Left ventricle myocardium inferior (tissue), 1 donor: ENCODE data around the gene OTOP3. TPM values are rescaled to one million over a fixed set of nuclear protein-coding genes. Genes with fewer than 3 reads are reported as not detected.

Source experiments
- DNase-seq: peaks from one replicate; pipeline ENCODE4 v3.0.0-alpha.2; 2020
- H3K27ac ChIP-seq: fragments of 200-600 bp; replicated peaks from 2 replicates; pipeline ENCODE4 v1.8.0; 2021
- H3K27me3 ChIP-seq: fragments of 200-600 bp; 2 replicates; pipeline ENCODE4 v1.8.0; 2021; ENCODE audit warnings: low read depth
- H3K36me3 ChIP-seq: fragments of 200-600 bp; 2 replicates; pipeline ENCODE4 v1.8.0; 2021
- H3K4me1 ChIP-seq: fragments of 200-600 bp; 2 replicates; pipeline ENCODE4 v1.8.0; 2021
- H3K4me3 ChIP-seq: fragments of 200-600 bp; 2 replicates; pipeline ENCODE4 v1.8.0; 2021; ENCODE audit warnings: mild to moderate bottlenecking, moderate library complexity
- H3K9me3 ChIP-seq: fragments of 200-600 bp; replicated peaks from 2 replicates; pipeline ENCODE4 v1.8.0; 2021
- intact Hi-C: fragments of 100-400 bp; cut with micrococcal nuclease; formaldehyde crosslinking; loops from one replicate; pipeline ENCODE4 v1.11.0; 2022
- total RNA-seq: library from RNA; stranded (reverse); fragmentation: NEBNext Ultra II Directional; extraction: Animal tissue kit (Norgen Biotek cat#: 25700); gene quantifications from one replicate; pipeline ENCODE4 v1.2.1, GENCODE V29; 2021
- TF ChIP-seq, protein P1 (sequence below): fragments of 200-600 bp; IDR thresholded peaks from 2 replicates; pipeline ENCODE4 v1.8.0; 2021; ENCODE audit warnings: antibody characterized with exemption, mild to moderate bottlenecking, borderline replicate concordance
- donor health status: DM: no; HTN: yes; CAD: no; lungs with severe emphysema.

OTOP3 gene
- total RNA-seq, 1 donor from 2014 or later = not detected

DNA sequence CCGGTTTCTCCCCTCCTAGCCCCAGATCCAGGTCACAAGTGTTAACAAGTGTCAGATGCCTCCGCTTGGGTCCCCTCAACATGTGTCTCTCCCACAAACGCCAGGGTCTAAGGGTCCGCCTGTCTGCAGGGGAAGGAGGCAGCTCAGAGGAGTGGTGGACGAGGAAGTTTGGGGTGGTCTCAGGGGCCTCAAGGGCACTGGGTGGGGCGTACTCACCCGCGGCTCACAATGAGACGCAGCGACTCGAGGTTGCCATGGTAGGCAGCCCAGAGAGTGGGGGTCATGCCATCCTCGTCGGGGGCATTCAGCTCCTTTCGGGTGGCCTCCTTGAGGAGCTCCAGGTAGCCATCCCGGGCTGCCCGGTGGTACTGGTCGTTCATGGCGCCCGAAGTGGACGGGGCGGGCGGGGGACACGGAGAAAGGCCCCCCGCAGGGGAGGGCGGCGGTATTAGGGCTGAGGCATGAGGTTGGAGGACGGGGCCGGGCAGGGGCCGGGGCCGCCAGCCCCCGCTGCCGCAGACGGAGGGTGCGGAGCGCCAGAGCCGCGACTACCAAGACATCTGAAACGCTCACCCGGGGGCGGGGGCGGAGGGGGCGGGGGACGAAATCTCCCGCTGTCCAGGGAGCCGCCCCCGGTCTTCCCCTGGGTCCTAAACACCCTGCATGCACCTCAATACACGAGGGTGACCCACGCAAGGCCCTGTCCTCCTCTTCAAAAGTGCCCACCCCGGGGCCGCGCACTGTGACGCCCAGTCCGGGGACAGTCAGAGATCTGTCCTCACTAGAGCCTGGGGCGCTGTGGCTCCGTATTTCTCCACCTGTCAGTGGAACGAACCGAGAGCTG, 12.8 kb upstream of the OTOP3 start, which contains the start of gene USH1G:
USH1G (minus strand) TSS at position 562 of the 844 bp plus-strand sequence; CDS start at position 380, 182 bp downstream.
- peaks cover 26% of the 10 kb centered on the region for H3K4me1 ChIP-seq
- no peak within 1 kb of the TSS for H3K27ac ChIP-seq
- TF ChIP-seq, protein P1, sequence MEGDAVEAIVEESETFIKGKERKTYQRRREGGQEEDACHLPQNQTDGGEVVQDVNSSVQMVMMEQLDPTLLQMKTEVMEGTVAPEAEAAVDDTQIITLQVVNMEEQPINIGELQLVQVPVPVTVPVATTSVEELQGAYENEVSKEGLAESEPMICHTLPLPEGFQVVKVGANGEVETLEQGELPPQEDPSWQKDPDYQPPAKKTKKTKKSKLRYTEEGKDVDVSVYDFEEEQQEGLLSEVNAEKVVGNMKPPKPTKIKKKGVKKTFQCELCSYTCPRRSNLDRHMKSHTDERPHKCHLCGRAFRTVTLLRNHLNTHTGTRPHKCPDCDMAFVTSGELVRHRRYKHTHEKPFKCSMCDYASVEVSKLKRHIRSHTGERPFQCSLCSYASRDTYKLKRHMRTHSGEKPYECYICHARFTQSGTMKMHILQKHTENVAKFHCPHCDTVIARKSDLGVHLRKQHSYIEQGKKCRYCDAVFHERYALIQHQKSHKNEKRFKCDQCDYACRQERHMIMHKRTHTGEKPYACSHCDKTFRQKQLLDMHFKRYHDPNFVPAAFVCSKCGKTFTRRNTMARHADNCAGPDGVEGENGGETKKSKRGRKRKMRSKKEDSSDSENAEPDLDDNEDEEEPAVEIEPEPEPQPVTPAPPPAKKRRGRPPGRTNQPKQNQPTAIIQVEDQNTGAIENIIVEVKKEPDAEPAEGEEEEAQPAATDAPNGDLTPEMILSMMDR = no peak
- intact Hi-C loops = no loop called here
- H3K9me3 ChIP-seq = no peaks in the 10 kb centered on the region
- DNase-seq = no peak
- H3K27me3 ChIP-seq = peaks cover 100% of the 10 kb centered on the region
- H3K4me3 ChIP-seq = peak within 1 kb of the TSS; percentile 53
- no peaks in the 10 kb centered on the region for H3K36me3 ChIP-seq

GRCh38 chr17:74923538-74924249, 12.0 kb upstream of the OTOP3 start:
- H3K4me1 ChIP-seq = peaks cover 26% of the 10 kb centered on the region
- DNase-seq = peak; percentile 60
- no peaks in the 10 kb centered on the region for H3K36me3 ChIP-seq
- intact Hi-C loops = no loop called here
- peak overlapping the region; percentile 53 for H3K4me3 ChIP-seq
- no peak overlapping the region for H3K27ac ChIP-seq
- TF ChIP-seq, protein P1 = peak; percentile 79
- H3K9me3 ChIP-seq = no peaks in the 10 kb centered on the region
- peaks cover 100% of the 10 kb centered on the region for H3K27me3 ChIP-seq

GRCh38 chr17:74924250-74924948, 11.3 kb upstream of the OTOP3 start, which contains the start of gene OTOP2:
Gene OTOP2, plus strand, starts transcription at chr17:74924273. Its CDS starts 360 bp downstream, at chr17:74924633.
- H3K36me3 ChIP-seq = no peaks in the 10 kb centered on the region
- H3K27ac ChIP-seq = no peak within 1 kb of the TSS
- peaks cover 26% of the 10 kb centered on the region for H3K4me1 ChIP-seq
- peak; percentile 35 for DNase-seq
- H3K4me3 ChIP-seq = peak within 1 kb of the TSS; percentile 53
- intact Hi-C loops = no loop called here
- TF ChIP-seq, protein P1 = no peak
- H3K27me3 ChIP-seq = peaks cover 100% of the 10 kb centered on the region
- no peaks in the 10 kb centered on the region for H3K9me3 ChIP-seq

- H3K27ac ChIP-seq = no peak overlapping the region
- peaks cover 26% of the 10 kb centered on the region for H3K4me1 ChIP-seq
- no peak overlapping the region for H3K4me3 ChIP-seq
- TF ChIP-seq, protein P1 = no peak
- H3K9me3 ChIP-seq = no peaks in the 10 kb centered on the region
- DNase-seq = no peak
- intact Hi-C loops = no loop called here
- H3K36me3 ChIP-seq = no peaks in the 10 kb centered on the region
- peaks cover 100% of the 10 kb centered on the region for H3K27me3 ChIP-seq
Measured at GRCh38 chr17:74925242-74925641, 10.5 kb upstream of the OTOP3 start.

DNA sequence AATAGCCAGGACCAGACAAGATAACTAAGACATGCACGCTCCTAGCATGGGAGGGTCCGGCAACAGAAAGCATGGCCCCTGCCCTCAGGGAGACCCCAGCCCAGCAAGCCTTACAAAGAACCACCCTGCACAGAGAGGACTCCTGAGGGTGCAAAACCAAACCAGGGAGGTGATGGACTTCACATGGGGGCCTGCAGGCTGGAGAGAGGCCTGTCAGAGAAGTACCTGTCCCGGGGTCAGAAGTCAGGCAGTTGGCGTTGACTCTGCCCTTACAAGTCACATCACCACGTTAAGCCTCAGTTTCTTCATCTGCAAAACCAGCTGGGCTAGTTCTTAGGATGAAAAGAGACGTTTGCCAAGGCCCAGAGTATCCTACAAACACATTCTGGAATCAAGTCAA, 6.9 kb upstream of the OTOP3 start:
- no peak overlapping the region for H3K4me3 ChIP-seq
- H3K9me3 ChIP-seq = no peaks in the 10 kb centered on the region
- no peaks in the 10 kb centered on the region for H3K36me3 ChIP-seq
- DNase-seq = no peak
- TF ChIP-seq, protein P1 = no peak
- no peak overlapping the region for H3K27ac ChIP-seq
- peaks cover 100% of the 10 kb centered on the region for H3K27me3 ChIP-seq
- H3K4me1 ChIP-seq = peaks cover 11% of the 10 kb centered on the region
- intact Hi-C loops = no loop called here
